ENCODE results near the gene TIMM9.
A peak's percentile ranks its signal among the peaks of the same experiment; 100 is the strongest.
"Not testable (repeated sequence)": the region's sequence is repeated elsewhere in the genome, so short reads cannot be mapped to it uniquely, and the experiment has no call there.

The TIMM9 gene

GRCh38 chr14:58439476-58439875 is 12.1 kb upstream of the TIMM9 start:
- no peak for DNase-seq (ENCODE audit: low read depth)
- H3K4me3 ChIP-seq (ENCODE audit: low read depth, low read length) = no peak overlapping the region
- no peak for TF ChIP-seq MAX (IDR thresholded peaks at IDR 0.05; ENCODE audit: low read depth, low read length)
- TF ChIP-seq POLR2A (IDR thresholded peaks at IDR 0.05; ENCODE audit: extremely low read depth, insufficient read length) = no peak
- no peak for TF ChIP-seq MYC (IDR thresholded peaks at IDR 0.05; ENCODE audit: low read depth, low read length)
- TF ChIP-seq CTCF (IDR thresholded peaks at IDR 0.05; ENCODE audit: low read depth, low read length) = no peak

DNA sequence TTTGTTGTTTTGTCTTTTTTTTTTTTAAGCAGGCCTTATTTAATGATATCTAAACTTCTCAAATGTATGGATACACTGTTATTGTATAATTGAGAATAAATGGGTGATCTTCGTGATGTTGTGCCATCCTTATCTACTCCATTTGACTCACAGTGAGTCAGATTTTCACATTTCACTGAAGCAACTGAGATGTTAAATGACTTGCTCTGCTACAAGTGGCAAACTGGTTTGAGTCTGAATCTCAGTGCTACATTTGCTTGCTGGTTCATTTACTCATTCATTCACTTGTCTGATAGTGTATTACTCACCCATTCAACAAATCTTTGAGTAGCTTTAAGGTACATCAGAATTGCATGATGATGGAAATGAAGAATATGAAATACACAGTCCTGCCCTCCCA is 2.8 kb upstream of the TIMM9 start:
- H3K4me3 ChIP-seq (ENCODE audit: low read depth, low read length) = peak overlapping the region; percentile 99

DNA sequence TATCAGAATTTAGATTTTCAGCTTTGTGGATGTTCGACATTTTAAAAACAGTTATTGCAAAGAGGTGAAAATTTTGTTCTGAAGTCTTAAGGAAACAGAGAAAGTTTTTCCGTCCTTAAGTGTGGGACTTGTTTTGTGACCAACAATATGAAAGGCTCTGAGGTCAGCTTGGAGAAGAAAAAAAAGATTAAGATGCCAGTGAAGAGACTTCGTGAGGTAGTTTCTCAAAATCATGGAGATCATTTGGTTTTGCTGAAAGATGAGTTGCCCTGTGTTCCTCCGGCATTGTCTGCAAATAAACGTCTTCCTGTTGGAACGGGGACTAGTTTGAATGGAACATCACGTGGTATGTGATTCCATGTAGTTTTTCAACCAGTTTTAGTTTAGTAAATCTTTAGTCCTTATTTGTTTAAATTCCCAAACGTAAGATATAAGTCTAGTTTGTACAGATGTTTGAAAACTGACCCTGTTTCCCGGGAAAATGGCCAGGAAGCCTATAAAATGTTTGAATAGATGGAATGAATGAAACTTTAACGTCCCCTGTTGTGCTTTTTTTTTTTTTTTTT is 870 bp upstream of the TIMM9 start:
- TF ChIP-seq CTCF (IDR thresholded peaks at IDR 0.05; ENCODE audit: low read depth, low read length) (no peak), MAX (IDR thresholded peaks at IDR 0.05; ENCODE audit: low read depth, low read length) (peak; percentile 81), MYC (IDR thresholded peaks at IDR 0.05; ENCODE audit: low read depth, low read length) (no peak)
- H3K4me3 ChIP-seq (ENCODE audit: low read depth, low read length) = peak overlapping the region; percentile 99
- DNase-seq (ENCODE audit: low read depth) = peak; percentile 74

More for the DNA sequence above, 2.8 kb upstream of the TIMM9 start:
- peak; percentile 8 for DNase-seq (ENCODE audit: low read depth)
- TF ChIP-seq MYC (IDR thresholded peaks at IDR 0.05; ENCODE audit: low read depth, low read length) (no peak), CTCF (IDR thresholded peaks at IDR 0.05; ENCODE audit: low read depth, low read length) (no peak), POLR2A (IDR thresholded peaks at IDR 0.05; ENCODE audit: extremely low read depth, insufficient read length) (no peak), MAX (IDR thresholded peaks at IDR 0.05; ENCODE audit: low read depth, low read length) (no peak)

DNA sequence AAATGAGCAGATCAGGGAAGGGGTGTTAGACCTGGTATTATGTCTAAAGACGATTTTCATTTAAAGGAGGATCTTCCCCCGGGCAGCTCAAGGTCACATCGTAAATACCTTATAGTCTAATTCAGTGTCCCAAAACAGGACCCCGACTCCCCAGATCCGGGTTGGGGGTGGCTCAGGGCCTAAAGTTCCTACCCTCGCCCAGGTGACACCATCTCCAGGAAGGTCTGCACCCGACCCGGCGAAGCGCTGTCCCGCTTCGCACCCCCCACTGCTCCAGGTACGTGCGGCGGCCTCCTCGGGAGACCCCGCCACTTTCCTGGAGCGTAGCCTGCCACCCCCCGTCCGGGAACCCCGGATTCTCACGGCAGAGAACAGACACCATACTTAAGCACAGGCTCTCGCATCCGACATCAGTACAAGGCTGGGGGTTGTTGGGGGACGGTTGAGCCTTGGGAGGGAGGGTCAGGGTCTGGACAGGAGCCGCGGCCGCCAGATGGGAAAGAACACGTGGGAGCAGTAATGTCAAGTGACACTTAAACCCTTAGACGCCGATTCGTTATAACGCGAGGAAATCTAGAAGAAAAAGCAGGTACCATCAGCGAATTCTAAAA is 556 bp downstream of the TIMM9 start:
- TF ChIP-seq POLR2A (IDR thresholded peaks at IDR 0.05; ENCODE audit: extremely low read depth, insufficient read length) = peak; percentile 23
- no peak for TF ChIP-seq CTCF (IDR thresholded peaks at IDR 0.05; ENCODE audit: low read depth, low read length)
- peak; percentile 95 for TF ChIP-seq MAX (IDR thresholded peaks at IDR 0.05; ENCODE audit: low read depth, low read length)
- TF ChIP-seq MYC (IDR thresholded peaks at IDR 0.05; ENCODE audit: low read depth, low read length) = peak; percentile 93
- DNase-seq (ENCODE audit: low read depth) = peak; percentile 78
- H3K4me3 ChIP-seq (ENCODE audit: low read depth, low read length) = peak overlapping the region; percentile 99

DNA sequence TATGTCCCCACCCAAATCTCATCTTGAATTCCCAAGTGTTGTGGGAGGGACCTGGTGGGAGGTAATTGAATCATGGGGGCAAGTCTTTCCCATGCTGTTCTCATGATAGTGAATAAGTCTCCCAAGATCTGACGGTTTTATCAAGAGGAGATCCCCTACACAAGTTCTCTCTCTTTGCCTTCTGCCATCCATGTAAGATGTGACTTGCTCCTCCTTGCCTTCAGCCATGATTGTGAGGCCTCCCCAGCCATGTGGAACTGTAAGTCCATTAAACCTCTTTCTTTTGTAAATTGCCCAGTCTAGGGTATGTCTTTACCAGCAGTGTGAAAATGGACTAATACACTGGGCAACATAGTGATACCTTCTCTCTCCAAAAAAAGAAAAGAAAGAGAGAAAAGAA is 10.4 kb downstream of the TIMM9 start:
- DNase-seq (ENCODE audit: low read depth); H3K4me3 ChIP-seq (ENCODE audit: low read depth, low read length): not testable (repeated sequence)

- DNase-seq (ENCODE audit: low read depth) = no peak
- H3K4me3 ChIP-seq (ENCODE audit: low read depth, low read length) = no peak overlapping the region
- no peak for TF ChIP-seq MAX (IDR thresholded peaks at IDR 0.05; ENCODE audit: low read depth, low read length)
- no peak for TF ChIP-seq POLR2A (IDR thresholded peaks at IDR 0.05; ENCODE audit: extremely low read depth, insufficient read length)
- no peak for TF ChIP-seq MYC (IDR thresholded peaks at IDR 0.05; ENCODE audit: low read depth, low read length)
- no peak for TF ChIP-seq CTCF (IDR thresholded peaks at IDR 0.05; ENCODE audit: low read depth, low read length)
These were observed 11.4 kb downstream of the TIMM9 start for GRCh38 chr14:58415636-58416547.

All from NB4 (cell line).